GM18909 (cell line): Measurements from ENCODE around the gene VTI1A.

Experiments
- ATAC-seq: cut with Tn5 transposase; IDR thresholded peaks from one replicate; pipeline ENCODE4 v1.9.1; 2021; ENCODE audit warnings: mild to moderate bottlenecking; ENCODE audit not compliant: unreplicated experiment, poor library complexity

Gene VTI1A

DNA sequence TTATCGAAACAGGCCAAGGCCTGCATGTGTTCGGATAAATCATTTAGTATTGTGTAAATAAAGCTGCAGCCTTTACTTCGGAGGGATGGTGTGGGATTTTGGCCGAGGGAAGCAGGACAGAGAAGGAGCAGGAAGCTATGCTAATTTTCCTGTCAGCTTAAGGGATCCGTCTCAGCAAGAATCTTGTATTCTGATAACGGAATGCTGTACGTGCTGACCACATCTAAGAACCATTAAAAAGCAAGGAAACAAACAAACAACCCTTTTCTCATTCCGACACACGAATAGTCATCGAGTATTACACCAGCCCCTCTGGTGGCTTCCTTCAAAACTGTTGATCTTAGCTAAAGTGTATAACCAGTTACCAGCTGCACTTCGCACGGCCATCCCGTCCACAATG is 369.9 kb downstream of the VTI1A start:
- ATAC-seq, result no peak

DNA sequence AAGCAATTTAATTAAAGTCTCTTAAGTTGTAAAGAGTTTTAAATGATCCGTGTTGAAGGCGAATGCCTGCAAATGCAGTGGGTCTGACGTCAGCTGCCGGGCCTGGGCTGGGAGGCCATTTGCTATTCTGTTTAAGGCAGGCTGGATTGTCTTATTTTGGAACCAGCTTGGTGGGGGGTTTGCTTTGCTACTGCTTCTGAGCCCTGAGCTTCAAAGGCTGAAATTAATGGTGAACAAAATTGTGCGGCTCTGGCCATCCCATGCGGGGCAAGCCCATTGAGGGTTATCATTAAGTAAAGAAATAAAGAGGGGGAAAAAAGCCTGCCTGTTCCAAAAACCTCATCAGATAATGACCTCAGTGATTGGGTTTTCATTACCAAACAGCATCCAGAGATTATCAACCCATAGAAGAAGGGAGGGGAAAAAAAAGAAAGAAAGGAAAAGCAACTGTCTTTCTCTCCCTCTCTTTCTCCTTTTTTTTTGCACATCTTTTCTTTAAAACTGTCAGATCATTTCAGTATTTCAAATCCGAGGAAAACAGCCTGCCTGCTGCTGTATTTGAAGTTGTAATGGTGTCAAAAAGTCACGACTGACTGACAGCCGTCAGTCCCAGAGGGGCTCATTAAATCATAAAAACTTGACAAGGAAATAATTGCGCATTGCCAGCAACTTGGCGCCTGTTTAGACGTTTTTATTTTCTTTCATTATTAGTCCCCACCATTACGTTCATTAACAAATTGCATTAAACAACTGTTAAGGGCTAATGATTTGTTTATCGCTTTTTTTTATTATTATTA is 371.2 kb downstream of the VTI1A start:
- no peak for ATAC-seq

DNA sequence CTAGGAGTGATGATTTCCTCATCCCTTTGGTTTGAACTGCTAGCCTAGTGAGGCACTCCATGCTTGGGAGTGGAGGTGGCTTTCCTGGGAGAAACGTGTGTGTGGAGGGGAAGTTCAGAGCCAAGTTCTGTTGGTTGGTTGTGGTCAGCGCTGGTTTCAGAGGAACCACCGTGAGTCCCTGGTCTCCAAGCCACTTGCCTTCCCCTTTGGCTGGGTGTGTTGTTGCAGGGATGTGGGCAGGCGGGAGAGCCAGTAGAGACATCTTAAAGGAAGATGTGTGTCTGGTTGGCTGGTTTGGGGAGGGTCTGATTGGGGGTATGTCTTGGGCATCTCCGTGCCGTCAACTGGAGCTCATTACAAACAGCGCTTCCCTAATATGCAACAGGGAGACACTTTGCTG is 372.2 kb downstream of the VTI1A start:
- no peak for ATAC-seq

DNA sequence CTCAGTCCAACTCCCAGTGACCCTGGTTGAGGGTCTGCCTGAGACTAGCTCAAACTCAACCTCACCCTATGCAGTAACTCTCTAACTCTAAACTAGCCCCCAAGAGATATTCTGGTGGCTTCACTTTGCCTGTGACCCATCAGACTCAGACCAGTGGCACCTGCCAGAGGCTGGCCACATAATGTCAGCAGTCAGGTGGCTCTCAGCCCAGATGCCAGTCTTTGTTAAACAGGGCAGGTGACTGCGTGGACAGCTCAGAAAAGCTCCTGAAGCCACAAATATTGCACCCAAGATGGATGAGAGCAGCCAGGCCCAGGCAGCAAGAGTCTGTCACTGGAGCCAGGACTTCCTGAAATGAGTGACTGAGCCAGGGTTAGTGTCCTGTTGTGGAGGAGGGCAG is 373.3 kb downstream of the VTI1A start:
- no peak for ATAC-seq

GRCh38 chr10:112821038-112821437 is 374.0 kb downstream of the VTI1A start:
- ATAC-seq, result no peak

DNA sequence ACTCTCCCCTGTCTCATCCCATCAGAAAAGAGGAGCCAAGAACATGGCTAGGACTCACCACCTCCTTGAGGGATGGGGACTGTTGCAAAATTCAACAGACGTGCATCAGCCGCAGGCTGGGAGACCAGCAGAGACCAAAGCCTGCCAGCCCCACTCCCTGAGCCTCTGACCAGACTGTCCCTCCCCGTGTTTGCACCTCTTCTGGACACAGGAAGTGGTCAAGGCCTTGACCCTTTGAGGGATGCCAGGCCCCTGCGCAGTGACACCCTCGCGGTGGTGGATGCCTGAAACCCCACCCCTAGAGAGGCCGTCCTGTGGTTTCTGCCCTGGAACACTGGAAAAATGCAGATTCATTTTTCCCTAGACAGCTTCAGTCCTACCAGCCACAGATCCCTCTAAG is 374.6 kb downstream of the VTI1A start:
- no peak for ATAC-seq

DNA sequence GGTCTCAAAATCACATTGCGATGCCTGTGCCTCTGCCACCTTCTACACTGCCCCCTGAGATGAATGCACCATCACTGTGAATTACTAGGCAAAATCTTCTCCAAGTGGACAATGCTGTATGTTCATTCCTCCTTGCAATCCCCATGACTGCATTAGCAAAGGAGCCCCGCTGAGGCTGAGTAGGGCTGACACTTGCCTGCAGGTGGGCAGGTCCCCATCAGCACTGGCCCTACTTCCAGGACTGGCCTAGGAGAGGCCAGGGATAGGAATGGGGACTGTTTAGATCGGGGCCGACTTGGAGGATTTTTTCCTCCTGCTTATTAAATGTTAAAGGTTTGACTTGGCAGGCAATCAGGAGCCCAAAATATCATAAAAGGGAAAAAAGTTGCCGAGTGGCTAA is 376.0 kb downstream of the VTI1A start:
- ATAC-seq, result no peak

GRCh38 chr10:112823604-112824003 is 376.6 kb downstream of the VTI1A start:
- no peak for ATAC-seq

- ATAC-seq, result no peak
These were observed 379.1 kb downstream of the VTI1A start for GRCh38 chr10:112826018-112826697.

- no peak for ATAC-seq
These were observed 380.1 kb downstream of the VTI1A start for GRCh38 chr10:112827086-112827485.

GRCh38 chr10:112827951-112828350 is 380.9 kb downstream of the VTI1A start:
- ATAC-seq, result no peak

GRCh38 chr10:112831859-112832258 is 384.8 kb downstream of the VTI1A start:
- no peak for ATAC-seq

GRCh38 chr10:112832361-112832878 is 385.4 kb downstream of the VTI1A start:
- ATAC-seq, result no peak

GRCh38 chr10:112832959-112833358 is 385.9 kb downstream of the VTI1A start:
- ATAC-seq, result no peak

DNA sequence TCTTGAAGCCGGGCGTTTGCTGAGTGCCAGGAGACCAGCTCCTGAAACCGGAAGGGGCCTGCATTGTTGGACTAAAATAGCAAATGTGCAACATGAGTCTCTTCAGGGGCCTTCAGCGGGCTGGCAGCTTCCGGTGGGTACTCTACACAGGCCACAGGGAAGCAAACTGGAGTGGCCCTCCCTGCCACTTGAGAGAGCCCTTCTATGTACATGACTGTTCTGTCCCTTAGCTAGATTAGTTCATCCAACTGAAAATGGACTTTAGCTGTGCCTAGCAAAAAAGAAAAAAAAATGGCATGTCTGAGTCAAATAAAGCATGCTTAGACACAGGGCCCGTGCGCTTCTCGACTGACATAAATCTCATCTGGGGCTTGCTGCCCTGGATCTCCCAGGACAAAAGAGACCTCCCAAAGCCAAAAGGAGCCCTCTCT is 387.8 kb downstream of the VTI1A start:
- ATAC-seq, result no peak

GRCh38 chr10:112835217-112835715 is 388.3 kb downstream of the VTI1A start:
- ATAC-seq, result no peak

- ATAC-seq, result no peak
These were observed 389.0 kb downstream of the VTI1A start for GRCh38 chr10:112835944-112836451.

GRCh38 chr10:112838784-112839481 is 391.9 kb downstream of the VTI1A start:
- ATAC-seq, result no peak

GRCh38 chr10:112839928-112840654 is 393.1 kb downstream of the VTI1A start:
- no peak for ATAC-seq

DNA sequence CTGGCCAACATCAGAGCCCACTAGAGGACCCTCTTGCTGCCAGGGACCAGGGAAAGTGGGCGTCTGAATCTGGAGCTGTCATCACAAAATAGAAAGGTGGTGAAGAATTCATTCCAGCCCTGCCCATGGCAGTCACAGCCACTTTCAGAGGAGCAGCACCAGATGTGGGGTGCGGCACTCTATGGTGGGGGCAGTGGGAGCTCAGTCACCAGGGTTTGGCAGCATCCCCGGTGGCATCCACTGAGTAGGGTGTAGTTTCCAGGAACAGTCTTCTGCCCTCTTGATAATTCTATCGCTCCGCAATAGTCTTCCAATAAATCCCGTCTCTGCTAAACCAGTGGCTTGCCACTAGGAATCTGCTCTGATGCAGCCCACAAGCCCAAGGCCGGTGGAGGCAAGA is 394.5 kb downstream of the VTI1A start:
- ATAC-seq, result no peak
